Sigmoid colon (tissue), 7 donors: Measurements from ENCODE around the gene USP21. TPM values are rescaled to one million over a fixed set of nuclear protein-coding genes. Genes with fewer than 3 reads are reported as not detected.

Source experiments
- DNase-seq: peaks from one replicate; pipeline ENCODE4 v3.0.0-alpha.2; 2019
- H3K27ac ChIP-seq, 4 donors: fragments of 200-600 bp; sonication (generic); one replicate each; pipeline ENCODE4 v1.5.1; 2016 to 2019; ENCODE audit warnings: mild to moderate bottlenecking in 1 of 4
- H3K27me3 ChIP-seq, 3 donors: fragments of 200-600 bp; sonication (generic); one replicate each; pipeline ENCODE4 v1.5.1; 2019; ENCODE audit warnings: mild to moderate bottlenecking in 1 of 3
- H3K36me3 ChIP-seq, 4 donors: fragments of 200-600 bp; sonication (generic); one replicate each; pipeline ENCODE4 v1.5.1; 2016 to 2019
- H3K4me1 ChIP-seq, 4 donors: fragments of 200-600 bp; sonication (generic); one replicate each; pipeline ENCODE4 v1.5.1; 2017 to 2019
- H3K4me3 ChIP-seq, 4 donors: fragments of 200-600 bp; sonication (generic); one replicate each; pipeline ENCODE4 v1.5.1; 2017 to 2019; ENCODE audit warnings: mild to moderate bottlenecking in 2 of 4, moderate library complexity in 1 of 4
- H3K9me3 ChIP-seq, 4 donors: fragments of 200-600 bp in 3 of 4; sonication (generic) in 3 of 4; one replicate each; pipeline versions ENCODE4 v1.5.1 to v1.6.1; 2013 to 2019
- EP300 ChIP-seq, 4 donors: sonication (generic); formaldehyde crosslinking; IDR thresholded peaks; one replicate each; pipeline ENCODE4 v1.6.1; 2017; ENCODE audit warnings: antibody characterized with exemption in 4 of 4
- POLR2A ChIP-seq, 2 donors: fragments of 450-650 bp; IDR thresholded peaks; one replicate each; pipeline ENCODE4 v1.6.1; 2016; ENCODE audit warnings: antibody characterized with exemption in 2 of 2, mild to moderate bottlenecking in 2 of 2, moderate library complexity in 2 of 2
- POLR2AphosphoS5 ChIP-seq, 4 donors: sonication (generic); formaldehyde crosslinking; IDR thresholded peaks; one replicate each; pipeline ENCODE4 v1.6.1; 2017; ENCODE audit warnings: antibody characterized with exemption in 4 of 4
- WGBS, 2 donors: extraction: QIAGEN DNeasy Blood & Tissue Kit; methylation state at CpG; one replicate each; pipeline ENCODE4 v1.1.7; 2013; 5-methylcytosine and 5-hydroxymethylcytosine counted together
- intact Hi-C: fragments of 100-400 bp; cut with DNase I; formaldehyde crosslinking; loops from one replicate; pipeline ENCODE4 v1.15.1; 2023
- polyA plus RNA-seq, 3 donors: library from polyadenylated mRNA; stranded (reverse); fragments of 200-250 nt; gene quantifications; one replicate each; pipeline ENCODE4 v1.2.3, GENCODE V29; 2013
- total RNA-seq, 4 donors: library from RNA; depleted of rRNA; stranded (reverse); fragments of >200 nt; gene quantifications; one replicate each; pipeline ENCODE4 v1.1.0, GENCODE V29; 2016
- TF ChIP-seq, protein P1 (sequence below), 4 experiments: fragments of 450-650 bp in 3 of 4; fragments of 200-600 bp in 1 of 4; IDR thresholded peaks; one replicate each; pipeline ENCODE4 v1.5.1; 2016 to 2019; ENCODE audit warnings: antibody characterized with exemption in 4 of 4, mild to moderate bottlenecking in 3 of 4, moderate library complexity in 2 of 4
- donor health status: healthy with polysubstance abuse.
- donor health status: Bipolar disorder and iron deficiency.
- donor health status: healthy.

Gene USP21
- total and polyA plus RNA-seq, 7 donors: 11.4 to 24.1 (median 16.2) TPM

DNA sequence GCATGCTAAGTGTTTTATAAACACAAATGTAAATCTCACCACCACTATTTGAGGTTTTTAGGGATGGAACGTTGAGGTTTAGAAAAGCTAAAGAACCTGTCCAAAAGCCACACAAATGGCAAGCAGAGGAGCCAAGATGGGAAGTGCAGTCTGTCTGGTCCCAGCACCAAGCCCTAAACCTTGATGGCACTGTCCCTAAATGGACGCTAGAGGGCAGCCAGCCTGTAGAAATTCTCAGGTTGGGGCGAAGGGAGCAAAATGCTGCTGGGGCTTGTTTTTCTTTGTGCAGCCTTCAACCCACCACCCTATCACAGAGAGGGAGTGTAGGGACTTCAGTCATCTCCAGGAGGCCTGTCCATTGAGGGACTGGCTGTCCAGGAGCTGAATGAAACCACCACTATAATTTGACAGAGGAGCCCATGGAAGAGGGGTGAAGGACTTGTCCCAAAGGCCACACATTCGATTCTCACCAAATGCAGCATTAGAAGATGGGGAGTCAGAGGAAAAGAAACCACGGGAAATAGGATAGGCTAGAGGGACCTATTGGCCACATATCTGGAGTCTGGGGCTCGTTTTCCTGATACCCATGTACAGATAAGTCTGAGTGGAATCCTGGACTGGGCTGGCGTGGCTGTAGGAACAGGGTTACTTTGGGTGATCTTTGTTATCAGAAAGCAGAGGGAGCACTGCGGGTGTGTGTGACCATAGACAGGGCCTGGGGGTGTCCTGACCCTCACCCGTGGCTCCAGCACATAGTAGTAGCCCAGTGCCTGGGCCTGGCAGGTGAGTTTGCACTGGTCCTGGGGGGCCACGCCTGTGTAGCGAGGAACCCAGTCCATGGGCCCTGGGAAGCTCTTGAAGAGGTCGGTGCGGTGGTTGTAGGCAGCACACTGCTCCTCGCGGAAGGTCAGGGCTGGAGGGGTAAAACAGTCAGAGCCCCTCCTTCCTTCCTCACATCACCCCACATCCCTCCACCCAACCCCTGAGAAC, 33.5 kb downstream of the USP21 start:
- H3K4me3 ChIP-seq: no peak overlapping the region
- H3K9me3 ChIP-seq: no peaks in the 10 kb centered on the region
- H3K36me3 ChIP-seq: peaks cover 0 to 15% (median 0%) of the 10 kb centered on the region in 4 donors
- H3K27ac ChIP-seq: peak overlapping the region in 3 of 4 donors; percentile 1 to 15 (median 1)
- intact Hi-C loops: no loop called here
- peak; percentile 85 for DNase-seq
- peak in 1 of 4 donors; percentile 15 for TF ChIP-seq POLR2AphosphoS5 (IDR thresholded peaks at IDR 0.05)
- TF ChIP-seq, protein P1, sequence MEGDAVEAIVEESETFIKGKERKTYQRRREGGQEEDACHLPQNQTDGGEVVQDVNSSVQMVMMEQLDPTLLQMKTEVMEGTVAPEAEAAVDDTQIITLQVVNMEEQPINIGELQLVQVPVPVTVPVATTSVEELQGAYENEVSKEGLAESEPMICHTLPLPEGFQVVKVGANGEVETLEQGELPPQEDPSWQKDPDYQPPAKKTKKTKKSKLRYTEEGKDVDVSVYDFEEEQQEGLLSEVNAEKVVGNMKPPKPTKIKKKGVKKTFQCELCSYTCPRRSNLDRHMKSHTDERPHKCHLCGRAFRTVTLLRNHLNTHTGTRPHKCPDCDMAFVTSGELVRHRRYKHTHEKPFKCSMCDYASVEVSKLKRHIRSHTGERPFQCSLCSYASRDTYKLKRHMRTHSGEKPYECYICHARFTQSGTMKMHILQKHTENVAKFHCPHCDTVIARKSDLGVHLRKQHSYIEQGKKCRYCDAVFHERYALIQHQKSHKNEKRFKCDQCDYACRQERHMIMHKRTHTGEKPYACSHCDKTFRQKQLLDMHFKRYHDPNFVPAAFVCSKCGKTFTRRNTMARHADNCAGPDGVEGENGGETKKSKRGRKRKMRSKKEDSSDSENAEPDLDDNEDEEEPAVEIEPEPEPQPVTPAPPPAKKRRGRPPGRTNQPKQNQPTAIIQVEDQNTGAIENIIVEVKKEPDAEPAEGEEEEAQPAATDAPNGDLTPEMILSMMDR (IDR thresholded peaks at IDR 0.05): peak; percentile 61 to 85 (median 73)
- no peak for TF ChIP-seq EP300 (IDR thresholded peaks at IDR 0.05)
- TF ChIP-seq POLR2A (IDR thresholded peaks at IDR 0.05): no peak
- H3K4me1 ChIP-seq: peaks cover 0 to 38% (median 21%) of the 10 kb centered on the region in 4 donors
- no peaks in the 10 kb centered on the region for H3K27me3 ChIP-seq
- WGBS, 2 donors: 57 to 64% methylated on average over 15 of the region's 15 CpGs

DNA sequence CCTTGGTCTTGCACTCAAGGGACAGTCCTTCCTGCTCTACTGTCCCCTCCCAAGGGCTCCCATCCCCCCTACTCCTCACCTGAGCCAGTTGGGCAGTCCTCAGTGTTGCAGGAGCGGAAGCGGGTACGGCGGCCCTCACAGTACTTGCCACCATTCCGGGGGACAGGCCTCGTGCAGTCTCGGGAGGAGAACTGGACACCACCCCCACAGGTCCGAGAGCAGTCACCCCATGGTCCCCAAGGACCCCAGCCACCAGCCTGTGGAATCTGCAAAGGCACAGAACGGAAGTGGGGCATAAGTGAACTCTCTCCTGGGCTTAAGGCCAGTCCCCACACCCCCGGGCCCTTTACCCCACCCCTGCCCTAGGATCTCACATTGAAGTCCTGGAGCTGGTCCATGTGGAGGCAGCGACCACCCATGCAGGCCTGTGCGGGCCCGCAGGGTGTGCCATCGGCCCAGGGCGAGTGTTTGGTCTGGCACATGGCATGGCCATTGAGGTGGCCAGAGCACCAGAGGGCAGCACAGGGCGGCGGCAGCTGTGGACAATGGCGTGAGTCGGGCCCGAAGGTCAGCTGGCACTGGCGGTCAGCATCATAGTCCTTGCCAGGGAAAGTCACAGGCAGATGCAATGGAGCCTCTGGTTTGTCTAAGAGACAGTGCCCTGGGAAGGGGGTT, 34.4 kb downstream of the USP21 start:
- Histone ChIP-seq H3K27me3 (no peaks in the 10 kb centered on the region), H3K4me1 (peaks cover 0 to 47% (median 30%) of the 10 kb centered on the region in 4 donors), H3K4me3 (no peak overlapping the region), H3K36me3 (peaks cover 0 to 15% (median 0%) of the 10 kb centered on the region in 4 donors), H3K27ac (peak overlapping the region in 1 of 4 donors; percentile 1), H3K9me3 (no peaks in the 10 kb centered on the region)
- intact Hi-C loops: no loop called here
- TF ChIP-seq POLR2A (IDR thresholded peaks at IDR 0.05) (no peak), EP300 (IDR thresholded peaks at IDR 0.05) (no peak), POLR2AphosphoS5 (IDR thresholded peaks at IDR 0.05) (no peak)
- TF ChIP-seq, protein P1 (IDR thresholded peaks at IDR 0.05): no peak
- DNase-seq: no peak
- WGBS, 2 donors: 84 to 85% methylated on average over 21 of the region's 21 CpGs

DNA sequence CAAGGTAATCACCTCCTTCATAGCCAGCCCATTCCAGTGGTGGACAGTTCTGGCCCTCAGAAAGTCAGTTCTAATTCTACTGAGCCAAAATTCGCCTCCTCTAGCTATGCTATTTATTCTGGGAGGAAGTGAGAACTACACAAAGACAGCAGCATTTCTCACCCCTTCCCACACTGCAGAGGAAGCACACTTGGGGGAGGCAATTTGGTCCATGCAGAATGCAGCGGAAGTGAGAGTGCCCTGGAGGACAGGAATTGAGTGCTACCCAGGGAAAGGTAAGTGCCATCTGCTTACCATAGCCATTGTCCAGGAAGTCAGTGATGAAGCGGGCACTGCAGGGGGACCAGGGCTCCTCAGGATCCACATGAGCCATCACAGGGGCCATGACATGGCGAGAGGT, 35.9 kb downstream of the USP21 start:
- no peak for TF ChIP-seq EP300 (IDR thresholded peaks at IDR 0.05)
- TF ChIP-seq, protein P1 (IDR thresholded peaks at IDR 0.05): no peak
- TF ChIP-seq POLR2AphosphoS5 (IDR thresholded peaks at IDR 0.05): no peak
- TF ChIP-seq POLR2A (IDR thresholded peaks at IDR 0.05): no peak
- no peak for DNase-seq
- no peaks in the 10 kb centered on the region for H3K9me3 ChIP-seq
- intact Hi-C loops: no loop called here
- no peaks in the 10 kb centered on the region for H3K27me3 ChIP-seq
- WGBS, 2 donors: 68 to 83% methylated on average over 4 of the region's 4 CpGs
- H3K4me3 ChIP-seq: peak overlapping the region in 1 of 4 donors; percentile 44
- H3K36me3 ChIP-seq: peaks cover 0 to 15% (median 0%) of the 10 kb centered on the region in 4 donors
- peak overlapping the region in 1 of 4 donors; percentile 11 for H3K27ac ChIP-seq
- H3K4me1 ChIP-seq: peaks cover 0 to 60% (median 42%) of the 10 kb centered on the region in 4 donors

DNA sequence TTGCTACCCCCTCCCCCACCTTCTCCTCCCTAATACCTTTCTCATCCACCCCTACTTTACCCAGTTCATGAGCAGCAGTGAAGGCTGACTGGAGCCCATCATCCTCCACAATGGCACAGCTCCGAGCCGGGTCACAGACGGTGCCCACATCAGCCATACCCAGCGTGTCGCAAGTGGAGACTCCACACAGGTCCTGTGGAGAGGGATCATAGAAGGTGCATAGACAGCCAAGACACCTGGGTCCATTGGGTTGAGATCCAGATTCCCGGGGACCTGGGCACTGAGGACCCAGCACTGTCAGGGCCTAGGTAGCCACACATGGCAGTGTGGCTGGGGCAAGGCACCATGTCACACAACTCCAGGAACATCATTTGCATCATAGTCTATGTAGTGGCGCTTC, 36.8 kb downstream of the USP21 start:
- DNase-seq: no peak
- Histone ChIP-seq H3K36me3 (peaks cover 0 to 13% (median 0%) of the 10 kb centered on the region in 4 donors), H3K9me3 (no peaks in the 10 kb centered on the region), H3K27me3 (no peaks in the 10 kb centered on the region), H3K4me3 (peak overlapping the region in 2 of 4 donors; percentile 39 to 44), H3K27ac (peak overlapping the region in 2 of 4 donors; percentile 96 to 97), H3K4me1 (peaks cover 0 to 69% (median 52%) of the 10 kb centered on the region in 4 donors)
- no peak for TF ChIP-seq POLR2AphosphoS5 (IDR thresholded peaks at IDR 0.05)
- TF ChIP-seq POLR2A (IDR thresholded peaks at IDR 0.05): no peak
- 94 to 95% methylated on average over 7 of the region's 7 CpGs for WGBS, 2 donors
- intact Hi-C loops: no loop called here
